ENCODE results near the gene BCL3.

- TF ChIP-seq POLR2A (IDR thresholded peaks at IDR 0.05; ENCODE audit: low read length) (no peak), GATA1 (IDR thresholded peaks at IDR 0.05; ENCODE audit: low read depth, low read length) (no peak)
Measured at GRCh38 chr19:44705502-44706010, 43.0 kb upstream of the BCL3 start.

Data from erythroblast (primary cell).